ENCODE measurements around the gene ZBTB16. TPM values are rescaled to one million over a fixed set of nuclear protein-coding genes. Genes with fewer than 3 reads are reported as not detected.

ZBTB16 gene
- total and polyA plus RNA-seq, 2 of the 13 experiments (the other 11 are each of a cell fraction or from before 2014, with no cell fraction given): not detected

DNA sequence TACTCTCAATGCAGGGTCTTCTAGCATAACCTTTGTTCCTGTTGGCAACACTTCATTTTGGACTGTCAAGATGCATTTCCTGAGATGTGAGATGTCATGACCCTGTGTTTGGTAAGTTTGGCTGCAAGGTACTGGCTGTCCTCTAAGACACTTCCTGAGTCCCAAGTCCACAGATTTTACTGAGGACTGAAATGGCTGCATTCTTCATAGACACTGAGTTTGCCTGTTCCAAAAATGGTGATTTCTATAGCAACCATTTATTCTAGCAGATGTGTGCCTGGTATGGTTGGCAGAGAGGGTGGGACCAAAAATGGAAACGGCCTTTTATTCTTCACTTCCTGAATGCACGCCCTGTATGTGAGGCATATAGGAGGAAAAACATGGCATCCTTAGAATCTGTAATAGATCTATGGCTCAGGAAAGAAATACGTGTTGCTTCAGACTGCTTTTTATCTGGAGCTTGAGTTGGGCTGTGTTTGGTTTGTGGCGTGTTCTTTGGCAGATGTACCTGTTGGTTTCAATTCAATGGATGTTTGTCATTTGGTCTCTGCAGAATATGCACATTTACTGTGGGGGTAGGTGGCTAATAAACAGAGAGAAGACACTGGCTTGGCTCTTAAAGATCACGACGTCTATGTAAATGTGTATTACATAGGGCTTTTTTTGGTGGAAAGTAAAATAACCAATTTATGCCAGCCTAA, 62.4 kb downstream of the ZBTB16 start (continued):
- TF ChIP-seq ZNF646 (CRISPR knock-in tag; IDR thresholded peaks at IDR 0.05): no peak
- no peak for TF ChIP-seq ZXDC (CRISPR knock-in tag; IDR thresholded peaks at IDR 0.05)
- no peak for TF ChIP-seq NR2C2 (CRISPR knock-in tag; IDR thresholded peaks at IDR 0.05; ENCODE audit: borderline replicate concordance)
- TF ChIP-seq ZKSCAN8 (CRISPR knock-in tag; IDR thresholded peaks at IDR 0.05; ENCODE audit: borderline replicate concordance): no peak
- no peak for TF ChIP-seq ZNF317 (CRISPR knock-in tag; IDR thresholded peaks at IDR 0.05)
- TF ChIP-seq FOXC1 (CRISPR knock-in tag; IDR thresholded peaks at IDR 0.05; ENCODE audit: borderline replicate concordance): no peak
- TF ChIP-seq, protein P1, sequence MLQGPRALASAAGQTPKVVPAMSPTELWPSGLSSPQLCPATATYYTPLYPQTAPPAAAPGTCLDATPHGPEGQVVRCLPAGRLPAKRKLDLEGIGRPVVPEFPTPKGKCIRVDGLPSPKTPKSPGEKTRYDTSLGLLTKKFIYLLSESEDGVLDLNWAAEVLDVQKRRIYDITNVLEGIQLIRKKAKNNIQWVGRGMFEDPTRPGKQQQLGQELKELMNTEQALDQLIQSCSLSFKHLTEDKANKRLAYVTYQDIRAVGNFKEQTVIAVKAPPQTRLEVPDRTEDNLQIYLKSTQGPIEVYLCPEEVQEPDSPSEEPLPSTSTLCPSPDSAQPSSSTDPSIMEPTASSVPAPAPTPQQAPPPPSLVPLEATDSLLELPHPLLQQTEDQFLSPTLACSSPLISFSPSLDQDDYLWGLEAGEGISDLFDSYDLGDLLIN (CRISPR knock-in tag; IDR thresholded peaks at IDR 0.05; ENCODE audit: borderline replicate concordance): no peak

Measured in HepG2 (cell line).